IMR-90 (cell line): ENCODE measurements around the gene CHD9.

ENCODE experiments used
- BHLHE40 ChIP-seq: fragments of 150-350 bp; IDR thresholded peaks from 2 replicates; pipeline ENCODE4 v1.6.1; 2016; ENCODE audit warnings: mild to moderate bottlenecking, low read depth, low read length
- CEBPB ChIP-seq: IDR thresholded peaks from 2 replicates; pipeline ENCODE4 v1.6.1; 2012; ENCODE audit warnings: low read depth, low read length, improper control_type of control experiment
- CHD1 ChIP-seq: IDR thresholded peaks from 2 replicates; pipeline ENCODE4 v1.6.1; 2012; ENCODE audit warnings: low read depth, low read length, improper control_type of control experiment
- CTCF ChIP-seq: conservative IDR thresholded peaks from 2 replicates; pipeline ENCODE4 v1.5.1; 2012; ENCODE audit warnings: mild to moderate bottlenecking, low read depth, low read length, improper control_type of control experiment
- ELK1 ChIP-seq: fragments of 150-350 bp; IDR thresholded peaks from 2 replicates; pipeline ENCODE4 v1.6.1; 2016; ENCODE audit warnings: low read depth, mild to moderate bottlenecking, low read length, moderate library complexity, borderline replicate concordance
- POLR2A ChIP-seq: IDR thresholded peaks from 2 replicates; pipeline ENCODE4 v1.6.1; 2012; ENCODE audit warnings: mild to moderate bottlenecking, low read depth, low read length
- RFX5 ChIP-seq: IDR thresholded peaks from 2 replicates; pipeline ENCODE4 v1.8.0; 2012; ENCODE audit warnings: low read depth, mild to moderate bottlenecking, low read length, moderate library complexity
- SMC3 ChIP-seq: fragments of 150-350 bp; IDR thresholded peaks from 2 replicates; pipeline ENCODE4 v1.6.1; 2016; ENCODE audit warnings: low read depth, mild to moderate bottlenecking, antibody characterized with exemption, low read length, moderate library complexity

- no peak for TF ChIP-seq SMC3
- no peak for TF ChIP-seq POLR2A
- no peak for TF ChIP-seq BHLHE40
- no peak for TF ChIP-seq CTCF
- TF ChIP-seq RFX5, result no peak
- no peak for TF ChIP-seq CHD1
- no peak for TF ChIP-seq CEBPB
- no peak for TF ChIP-seq ELK1
Observed at GRCh38 chr16:53304334-53304733, 249.5 kb downstream of the CHD9 start.
